SK-N-MC (cell line): ENCODE measurements around the gene MBNL2.

ENCODE experiments used
- EZH2 ChIP-seq: fragments of 200-600 bp; sonication (generic); IDR thresholded peaks from one replicate; pipeline ENCODE4 v1.6.1; 2017; ENCODE audit warnings: antibody characterized with exemption
- POLR2AphosphoS5 ChIP-seq: IDR thresholded peaks from 2 replicates; pipeline ENCODE4 v1.6.1; 2012; ENCODE audit warnings: mild to moderate bottlenecking, low read depth, low read length, borderline replicate concordance

DNA sequence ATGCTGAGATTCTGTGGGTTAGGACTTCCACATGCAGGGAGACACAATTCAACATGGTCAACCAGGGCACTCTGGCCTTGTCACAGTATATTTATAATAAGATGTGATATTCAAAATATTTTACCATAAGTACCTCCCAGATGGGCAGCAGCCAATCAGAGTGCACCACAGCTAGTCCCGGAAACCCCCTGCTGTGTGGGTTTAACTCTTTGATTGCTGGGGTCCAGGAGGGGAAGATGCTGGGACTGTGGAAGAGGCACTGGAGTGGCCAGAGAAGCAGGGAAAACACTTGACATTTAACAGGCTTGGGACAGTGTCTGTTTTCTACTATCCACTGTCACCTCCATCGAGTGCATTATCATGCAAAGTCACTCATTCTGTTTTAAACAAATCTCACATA, 99.0 kb downstream of the MBNL2 start:
- TF ChIP-seq POLR2AphosphoS5 = no peak
- TF ChIP-seq EZH2 = no peak
